H1 (cell line): ENCODE data around the gene CCDC88A. TPM values are rescaled to one million over a fixed set of nuclear protein-coding genes. Genes with fewer than 3 reads are reported as not detected.

Source experiments
- CTCF ChIA-PET: fragments of 300-600 bp; sonication (Branson Sonifier 250); formaldehyde crosslinking; loops from one replicate; lab custom pipeline; 2021; ENCODE audit not compliant: partially characterized antibody; lab: Charles Lee
- POLR2A ChIA-PET: fragments of 300-600 bp; sonication (Branson Sonifier 250); formaldehyde crosslinking; loops from one replicate; lab custom pipeline; 2021; ENCODE audit warnings: inconsistent platforms; ENCODE audit not compliant: partially characterized antibody; lab: Charles Lee
- DNase-seq, 2 experiments: peaks; one replicate each; pipeline versions ENCODE4 v3.0.0 to v3.0.0-alpha.2; 2010 to 2022; ENCODE audit warnings: low spot score in 2 of 2, low read depth in 1 of 2, mixed read lengths in 1 of 2
- FAIRE-seq: peaks from 2 replicates; lab custom pipeline; 2011; peaks lifted over from hg19 to GRCh38; lab: Jason Lieb, UNC
- H2AFZ ChIP-seq: 2 replicates; pipeline ENCODE4 v1.8.1; 2012; ENCODE audit warnings: low read length, inconsistent platforms
- H2AK5ac ChIP-seq: 2 replicates; pipeline ENCODE4 v1.6.1; 2013; ENCODE audit warnings: low read depth, low read length
- H2BK120ac ChIP-seq: replicated peaks from 2 replicates; pipeline ENCODE3; 2013; ENCODE audit warnings: low read depth, low read length, inconsistent platforms
- H2BK12ac ChIP-seq: 2 replicates; pipeline ENCODE4 v1.6.1; 2013; ENCODE audit warnings: low read depth, low read length
- H2BK15ac ChIP-seq: 2 replicates; pipeline ENCODE4 v1.6.1; 2013; ENCODE audit warnings: low read length
- H2BK20ac ChIP-seq: 2 replicates; pipeline ENCODE4 v1.6.1; 2013; ENCODE audit warnings: low read length
- H2BK5ac ChIP-seq: 2 replicates; pipeline ENCODE4 v1.6.1; 2013; ENCODE audit warnings: low read depth, low read length
- H3K14ac ChIP-seq: 2 replicates; pipeline ENCODE4 v1.6.1; 2013; ENCODE audit warnings: inconsistent platforms; ENCODE audit not compliant: insufficient read length
- H3K18ac ChIP-seq: 2 replicates; pipeline ENCODE4 v1.6.1; 2013; ENCODE audit warnings: low read length; ENCODE audit errors: extremely low read depth
- H3K23ac ChIP-seq: 2 replicates; pipeline ENCODE4 v1.6.1; 2013; ENCODE audit warnings: inconsistent platforms; ENCODE audit not compliant: insufficient read length
- H3K23me2 ChIP-seq: 2 replicates; pipeline ENCODE4 v1.6.1; 2013; ENCODE audit warnings: low read depth, low read length
- H3K27ac ChIP-seq: 2 replicates; pipeline ENCODE4 v1.6.1; 2011; ENCODE audit warnings: low read depth, low read length, inconsistent platforms
- H3K27me3 ChIP-seq, 4 experiments: replicated peaks in 1 of 4; 1 replicate in 1 of 4; 2 replicates in 3 of 4; pipeline versions ENCODE4 v1.6.1 to v1.8.1; 2011 to 2013; ENCODE audit warnings: low read length in 3 of 4, mild to moderate bottlenecking in 3 of 4, inconsistent platforms in 2 of 4, mixed read lengths in 2 of 4, moderate library complexity in 1 of 4; ENCODE audit not compliant: control insufficient read depth in 3 of 4, insufficient read depth in 3 of 4; ENCODE audit errors: extremely low read depth in 1 of 4
- H3K36me3 ChIP-seq, 4 experiments: 2 replicates each; pipeline versions ENCODE4 v1.6.1 to v1.8.1; 2011 to 2013; ENCODE audit warnings: mild to moderate bottlenecking in 4 of 4, low read length in 3 of 4, moderate library complexity in 2 of 4, control low read depth in 1 of 4, inconsistent platforms in 1 of 4; ENCODE audit not compliant: insufficient read depth in 4 of 4, control insufficient read depth in 2 of 4
- H3K4ac ChIP-seq: replicated peaks from 2 replicates; pipeline ENCODE3; 2013; ENCODE audit warnings: low read length, low read depth, mixed read lengths, inconsistent platforms; ENCODE audit not compliant: insufficient read length
- H3K4me1 ChIP-seq, 4 experiments: replicated peaks in 1 of 4; 1 replicate in 1 of 4; 2 replicates in 3 of 4; pipeline versions ENCODE4 v1.6.1 to v1.8.1; 2011 to 2013; ENCODE audit warnings: low read length in 3 of 4, inconsistent platforms in 2 of 4, mixed read lengths in 1 of 4; ENCODE audit not compliant: insufficient read depth in 4 of 4, control insufficient read depth in 3 of 4
- H3K4me2 ChIP-seq, 2 experiments: 2 replicates each; pipeline versions ENCODE4 v1.6.1 to v1.8.1; 2011 to 2013; ENCODE audit warnings: low read depth in 2 of 2, low read length in 2 of 2, control low read depth in 1 of 2, inconsistent platforms in 1 of 2, mild to moderate bottlenecking in 1 of 2; ENCODE audit not compliant: insufficient read depth in 1 of 2
- H3K4me3 ChIP-seq, 4 experiments: fragments of 200-600, 300-600 bp in 1 of 4; sonication (generic), shearing (Covaris generic), sonication (Bioruptor Twin) in 1 of 4; 2 replicates each; pipeline versions ENCODE4 v1.5.1 to v1.8.1; 2011 to 2016; ENCODE audit warnings: low read length in 4 of 4, low read depth in 3 of 4, control low read depth in 2 of 4, inconsistent platforms in 2 of 4, mild to moderate bottlenecking in 2 of 4, mixed read lengths in 1 of 4, moderate library complexity in 1 of 4; ENCODE audit not compliant: insufficient read depth in 2 of 4; ENCODE audit errors: extremely low read depth in 1 of 4
- H3K56ac ChIP-seq: replicated peaks from 2 replicates; pipeline ENCODE3; 2013; ENCODE audit warnings: low read depth, mild to moderate bottlenecking, mixed read lengths, low read length, inconsistent platforms; ENCODE audit not compliant: insufficient read length
- H3K79me1 ChIP-seq: 2 replicates; pipeline ENCODE4 v1.6.1; 2013; ENCODE audit warnings: low read depth, low read length, control low read depth
- H3K79me2 ChIP-seq, 2 experiments: 2 replicates each; pipeline versions ENCODE4 v1.6.1 to v1.8.1; 2012 to 2013; ENCODE audit warnings: low read length in 2 of 2, mild to moderate bottlenecking in 2 of 2, inconsistent platforms in 1 of 2; ENCODE audit not compliant: insufficient read depth in 2 of 2, control insufficient read depth in 1 of 2
- H3K9ac ChIP-seq, 4 experiments: replicated peaks in 1 of 4; 1 replicate in 1 of 4; 2 replicates in 3 of 4; pipeline versions ENCODE4 v1.6.1 to v1.8.1; 2011 to 2013; ENCODE audit warnings: low read depth in 3 of 4, low read length in 3 of 4, control low read depth in 2 of 4, mild to moderate bottlenecking in 2 of 4, moderate library complexity in 2 of 4, inconsistent platforms in 1 of 4; ENCODE audit errors: extremely low read depth in 1 of 4
- H3K9me3 ChIP-seq, 2 experiments: 2 replicates each; pipeline versions ENCODE4 v1.6.1 to v1.8.1; 2012 to 2013; ENCODE audit warnings: mild to moderate bottlenecking in 2 of 2, moderate library complexity in 2 of 2, control low read depth in 1 of 2, inconsistent platforms in 1 of 2, low read depth in 1 of 2, low read length in 1 of 2, mixed read lengths in 1 of 2; ENCODE audit not compliant: insufficient read depth in 2 of 2
- H4K20me1 ChIP-seq, 2 experiments: replicated peaks in 1 of 2; 2 replicates each; pipeline versions ENCODE3 to v1.8.1; 2011 to 2013; ENCODE audit warnings: inconsistent platforms in 2 of 2, low read length in 2 of 2, mild to moderate bottlenecking in 1 of 2; ENCODE audit not compliant: insufficient read depth in 2 of 2, control insufficient read depth in 1 of 2
- H4K5ac ChIP-seq: 2 replicates; pipeline ENCODE4 v1.6.1; 2013; ENCODE audit warnings: low read length, low read depth, mixed read lengths, inconsistent platforms; ENCODE audit not compliant: insufficient read length
- H4K8ac ChIP-seq: 2 replicates; pipeline ENCODE4 v1.8.0; 2013; ENCODE audit warnings: mild to moderate bottlenecking, moderate library complexity, low read length, inconsistent platforms; ENCODE audit not compliant: insufficient read depth; ENCODE audit errors: extremely low read depth
- H4K91ac ChIP-seq: replicated peaks from 2 replicates; pipeline ENCODE3; 2013; ENCODE audit warnings: low read length, mixed read lengths, inconsistent platforms; ENCODE audit not compliant: insufficient read length
- WGBS, 2 experiments: shearing (Covaris generic) in 1 of 2; methylation state at CpG; one replicate each; pipeline versions ENCODE4 v1.1.6 to v1.1.7; 2013 to 2015; ENCODE audit warnings: low lambda C conversion rate in 2 of 2, mixed read lengths in 2 of 2, inconsistent platforms in 1 of 2, low coverage in 1 of 2, missing lambda C conversion rate in 1 of 2; ENCODE audit not compliant: insufficient replicate concordance in 2 of 2, insufficient coverage in 1 of 2, insufficient read length in 1 of 2; ENCODE audit errors: extremely low coverage in 1 of 2, missing lambda C conversion rate in 1 of 2; 5-methylcytosine and 5-hydroxymethylcytosine counted together
- polyA plus RNA-seq, 7 experiments: library from polyadenylated mRNA; depleted of rRNA in 3 of 7; stranded (reverse) in 5 of 7; unstranded in 2 of 7; fragments of >200 nt in 5 of 7; fragments of 200-250 nt in 2 of 7; gene quantifications; 1 replicate in 5 of 7; 2 replicates in 1 of 7; 4 replicates in 1 of 7; pipeline versions ENCODE4 v1.2.1 to v1.2.3, GENCODE V29; 2011 to 2013; ENCODE audit warnings: missing spikeins in 2 of 7, mixed read lengths in 2 of 7
- total RNA-seq: library from RNA; stranded (reverse); fragmentation: NEBNext Ultra II Directional; extraction: Animal tissue kit (Norgen Biotek cat#: 25700); gene quantifications from 2 replicates; pipeline ENCODE4 v1.2.1, GENCODE V29; 2021

The CCDC88A gene
- total and polyA plus RNA-seq, 2 of the 8 experiments (the other 6 are each of a cell fraction or from before 2014, with no cell fraction given) = 27.0 to 98.0 TPM

DNA sequence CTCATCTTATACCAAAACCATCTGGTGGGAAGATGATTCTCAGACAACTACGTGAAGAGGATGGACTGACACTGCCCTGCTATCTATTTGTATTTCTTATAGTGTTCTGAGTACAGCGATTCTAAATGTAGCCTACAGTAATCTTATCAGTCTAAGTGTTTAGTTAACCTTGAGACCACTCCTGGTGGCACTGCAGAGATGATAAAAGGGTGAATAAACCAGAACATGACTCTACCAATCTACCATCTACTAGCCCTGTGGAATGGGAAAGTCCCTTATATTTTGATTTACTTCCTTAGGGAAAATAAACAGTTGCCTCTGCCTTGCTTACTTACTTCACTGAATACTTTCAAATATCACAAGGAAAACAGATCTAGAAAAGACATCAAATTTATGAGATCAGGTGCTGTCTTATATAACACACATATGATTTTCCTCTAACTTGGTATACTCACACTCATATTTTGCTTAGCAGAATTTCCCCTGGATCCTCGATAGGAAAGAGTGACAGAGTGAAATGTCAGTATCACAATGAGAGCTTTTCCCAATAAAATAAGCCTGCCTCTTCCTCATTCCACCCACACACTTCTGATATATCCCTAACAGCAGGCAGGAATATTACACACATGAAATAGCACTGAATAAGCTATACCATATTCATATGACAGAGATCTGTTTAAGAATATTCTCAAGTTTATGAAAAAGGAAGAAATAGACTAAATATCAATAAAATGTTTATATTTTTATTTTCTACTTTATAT lies 92.0 kb downstream of the CCDC88A start:
- H3K9me3 ChIP-seq = no peaks in the 10 kb centered on the region
- no peak overlapping the region for H2BK20ac ChIP-seq
- no peaks in the 10 kb centered on the region for H4K20me1 ChIP-seq
- H3K18ac ChIP-seq = no peak overlapping the region
- no peak overlapping the region for H4K8ac ChIP-seq
- H3K23me2 ChIP-seq = no peaks in the 10 kb centered on the region
- H2BK12ac ChIP-seq = no peak overlapping the region
- ChIA-PET CTCF (no interaction called here), POLR2A (no interaction called here)
- 93% methylated on average over 3 of the region's 3 CpGs; no CpG with 5 or more reads in 1 of the 2 experiments for WGBS, 2 experiments
- peaks cover 0 to 36% (median 8%) of the 10 kb centered on the region in 4 experiments; a peak in 6 of 8 replicates for H3K36me3 ChIP-seq
- H2AK5ac ChIP-seq = no peak overlapping the region
- H3K4me3 ChIP-seq = no peak overlapping the region
- H3K79me2 ChIP-seq = no peaks in the 10 kb centered on the region
- no peaks in the 10 kb centered on the region for H3K79me1 ChIP-seq
- H3K4ac ChIP-seq = no peak overlapping the region
- H3K4me1 ChIP-seq = no peaks in the 10 kb centered on the region
- no peak overlapping the region for H2BK15ac ChIP-seq
- no peak overlapping the region for H2BK120ac ChIP-seq
- H3K56ac ChIP-seq = no peak overlapping the region
- no peak overlapping the region for H3K14ac ChIP-seq
- H2BK5ac ChIP-seq = no peak overlapping the region
- no peak overlapping the region for H4K5ac ChIP-seq
- H3K27me3 ChIP-seq = no peaks in the 10 kb centered on the region
- no peak overlapping the region for H3K23ac ChIP-seq
- no peak overlapping the region for H3K4me2 ChIP-seq
- no peak overlapping the region for H4K91ac ChIP-seq
- FAIRE-seq (no peak), DNase-seq (no peak)
- no peak overlapping the region for H3K27ac ChIP-seq
- no peak overlapping the region for H3K9ac ChIP-seq
- no peak overlapping the region for H2AFZ ChIP-seq
